ENCODE data around the gene CUL2. TPM values are rescaled to one million over a fixed set of nuclear protein-coding genes. Genes with fewer than 3 reads are reported as not detected.

CUL2 gene
- total and polyA plus RNA-seq, 2 donors (not counting 1 experiment from before 2014, with no cell fraction given): 7.3 to 36.9 TPM

GRCh38 chr10:35079763-35080162 is 10.4 kb downstream of the CUL2 start:
- TF ChIP-seq EZH2 (IDR thresholded peaks at IDR 0.05; ENCODE audit: borderline replicate concordance, insufficient read depth, low read depth, low read length, poor library complexity, severe bottlenecking): no peak
- TF ChIP-seq CTCF (IDR thresholded peaks at IDR 0.05): no peak
- H3K9me3 ChIP-seq (ENCODE audit: control extremely low read depth in 1 of 3, control insufficient read depth in 2 of 3, insufficient read depth in 1 of 3, low read length in 2 of 3): peaks cover 0 to 2% (median 1%) of the 10 kb centered on the region in 3 donors
- no peak overlapping the region for H3K4me2 ChIP-seq (replicated peaks; ENCODE audit: low read depth, low read length, poor library complexity, severe bottlenecking)
- intact Hi-C loops (cut with micrococcal nuclease): no loop called here
- Mint-ChIP-seq H3K4me3 (no peak overlapping the region), H3K27me3 (no peaks in the 10 kb centered on the region), H3K9me3 (ENCODE audit: insufficient read depth) (peaks cover 4% of the 10 kb centered on the region), H3K4me1 (peaks cover 19% of the 10 kb centered on the region), H3K27ac (no peak overlapping the region)
- H3K27ac ChIP-seq (ENCODE audit: low read length in 2 of 2): no peak overlapping the region
- no peak overlapping the region for H3K9ac ChIP-seq (ENCODE audit: low read length)
- H3K36me3 ChIP-seq (replicated peaks in 1 of 2; ENCODE audit: control extremely low read depth in 1 of 2, control insufficient read depth in 1 of 2, extremely low read depth in 1 of 2, insufficient read depth in 2 of 2, low read length in 1 of 2): peaks cover 5 to 13% of the 10 kb centered on the region in 2 experiments
- H3K79me2 ChIP-seq (ENCODE audit: control insufficient read depth, insufficient read depth, low read length): peaks cover 90% of the 10 kb centered on the region
- peaks cover 61% of the 10 kb centered on the region for H4K20me1 ChIP-seq (ENCODE audit: control insufficient read depth, insufficient read depth, low read length, poor library complexity, severe bottlenecking)
- no peak overlapping the region for H2AFZ ChIP-seq (ENCODE audit: insufficient read depth, low read depth, low read length, poor library complexity, severe bottlenecking)
- ChIA-PET POLR2A (no interaction called here), CTCF (no interaction called here)
- no peak for ATAC-seq (ENCODE audit: low read depth)
- no peaks in the 10 kb centered on the region for H3K4me1 ChIP-seq (ENCODE audit: control insufficient read depth in 2 of 2, insufficient read depth in 2 of 2, low read length in 2 of 2)
- DNase-seq: no peak
- H3K4me3 ChIP-seq (ENCODE audit: control extremely low read depth in 1 of 5, extremely low read depth in 1 of 5, insufficient read depth in 1 of 5, low read depth in 2 of 5, low read length in 4 of 5): no peak overlapping the region
- 100% methylated on average over 1 of the region's 3 CpGs for WGBS (ENCODE audit: insufficient coverage)
- no peaks in the 10 kb centered on the region for H3K27me3 ChIP-seq (replicated peaks in 1 of 4; ENCODE audit: control extremely low read depth in 1 of 4, control insufficient read depth in 3 of 4, insufficient read depth in 4 of 4, low read length in 3 of 4)

- Histone ChIP-seq H3K4me2 (replicated peaks; ENCODE audit: low read depth, low read length, poor library complexity, severe bottlenecking) (no peak overlapping the region), H2AFZ (ENCODE audit: insufficient read depth, low read depth, low read length, poor library complexity, severe bottlenecking) (no peak overlapping the region), H3K9me3 (ENCODE audit: control extremely low read depth in 1 of 3, control insufficient read depth in 2 of 3, insufficient read depth in 1 of 3, low read length in 2 of 3) (peaks cover 0 to 2% (median 1%) of the 10 kb centered on the region in 3 donors), H3K4me1 (ENCODE audit: control insufficient read depth in 2 of 2, insufficient read depth in 2 of 2, low read length in 2 of 2) (no peaks in the 10 kb centered on the region), H3K27me3 (replicated peaks in 1 of 4; ENCODE audit: control extremely low read depth in 1 of 4, control insufficient read depth in 3 of 4, insufficient read depth in 4 of 4, low read length in 3 of 4) (no peaks in the 10 kb centered on the region), H3K36me3 (replicated peaks in 1 of 2; ENCODE audit: control extremely low read depth in 1 of 2, control insufficient read depth in 1 of 2, extremely low read depth in 1 of 2, insufficient read depth in 2 of 2, low read length in 1 of 2) (peaks cover 5 to 11% of the 10 kb centered on the region in 2 experiments), H3K9ac (ENCODE audit: low read length) (no peak overlapping the region), H3K4me3 (ENCODE audit: control extremely low read depth in 1 of 5, extremely low read depth in 1 of 5, insufficient read depth in 1 of 5, low read depth in 2 of 5, low read length in 4 of 5) (no peak overlapping the region), H4K20me1 (ENCODE audit: control insufficient read depth, insufficient read depth, low read length, poor library complexity, severe bottlenecking) (peaks cover 61% of the 10 kb centered on the region), H3K79me2 (ENCODE audit: control insufficient read depth, insufficient read depth, low read length) (peaks cover 90% of the 10 kb centered on the region), H3K27ac (ENCODE audit: low read length in 2 of 2) (no peak overlapping the region)
- ATAC-seq (ENCODE audit: low read depth) (no peak), DNase-seq (no peak)
- Mint-ChIP-seq H3K27me3 (no peaks in the 10 kb centered on the region), H3K4me3 (no peak overlapping the region), H3K9me3 (ENCODE audit: insufficient read depth) (peaks cover 4% of the 10 kb centered on the region), H3K4me1 (peaks cover 18% of the 10 kb centered on the region), H3K27ac (no peak overlapping the region)
- POLR2A ChIA-PET: no interaction called here
- 94% methylated on average over 3 of the region's 4 CpGs for WGBS (ENCODE audit: insufficient coverage)
- TF ChIP-seq CTCF (IDR thresholded peaks at IDR 0.05) (no peak), EZH2 (IDR thresholded peaks at IDR 0.05; ENCODE audit: borderline replicate concordance, insufficient read depth, low read depth, low read length, poor library complexity, severe bottlenecking) (no peak)
- intact Hi-C loops (cut with micrococcal nuclease): no loop called here
- CTCF ChIA-PET: no interaction called here
Measured at GRCh38 chr10:35079265-35079664, 10.9 kb downstream of the CUL2 start.

Data from B cell (primary cell).